ENCODE measurements around the gene RPS3A. TPM values are rescaled to one million over a fixed set of nuclear protein-coding genes. Genes with fewer than 3 reads are reported as not detected.

RPS3A gene
- 1,963 and 2,198 TPM in 2 replicates for total RNA-seq (ENCODE audit: low replicate concordance)

DNA sequence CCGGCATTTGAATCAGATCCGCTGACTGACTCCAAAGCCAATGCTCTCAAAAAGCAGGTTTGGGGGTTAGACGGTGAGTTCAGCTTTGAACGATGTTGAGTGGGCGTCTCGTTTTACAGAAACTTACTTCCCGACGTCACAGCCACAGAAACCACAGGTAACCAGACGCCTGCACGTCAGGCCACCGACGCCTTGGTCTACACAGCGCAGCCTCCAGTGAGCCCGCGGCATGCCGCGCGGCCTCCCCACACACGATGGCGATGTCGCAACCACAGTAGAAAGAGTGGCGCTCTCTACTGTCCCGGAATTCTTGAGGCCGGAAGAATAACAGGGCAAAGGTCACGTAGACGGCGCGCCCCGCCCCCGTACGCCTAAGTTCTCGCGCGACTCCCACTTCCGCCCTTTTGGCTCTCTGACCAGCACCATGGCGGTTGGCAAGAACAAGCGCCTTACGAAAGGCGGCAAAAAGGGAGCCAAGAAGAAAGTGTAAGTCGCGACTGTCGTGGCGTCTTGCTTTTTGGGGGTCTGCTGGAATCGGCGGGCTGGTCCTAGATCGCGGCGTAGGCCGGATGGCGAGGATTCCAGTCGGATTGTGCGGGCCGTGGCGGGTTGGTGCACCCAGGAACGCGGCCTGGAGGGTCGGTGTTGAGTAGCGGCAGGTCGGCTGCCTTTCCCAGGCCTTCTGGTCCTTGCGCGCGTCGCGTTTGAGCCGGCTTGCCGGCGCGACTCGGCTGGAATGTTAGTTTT, at the start of gene RPS3A:
TSS of gene RPS3A (plus strand) at position 400 of the 747 bp plus-strand sequence. CDS start at position 425, 25 bp downstream.

Other genes with a start within 250 kb of the RPS3A start
- gene LRBA, start 84.3 kb upstream of the RPS3A start, total RNA-seq (ENCODE audit: low replicate concordance) = 28.8 and 32.5 TPM in 2 replicates
- not detected in 2 replicates for gene PRSS48, start 177.5 kb downstream of the RPS3A start, total RNA-seq (ENCODE audit: low replicate concordance)
- gene SH3D19, start 226.0 kb downstream of the RPS3A start, total RNA-seq (ENCODE audit: low replicate concordance) = 13.0 and 13.2 TPM in 2 replicates

Measured in smooth muscle cell of the coronary artery (primary cell).